Osteocyte (in vitro differentiated cells): Measurements from ENCODE around the gene GNGT1. TPM values are rescaled to one million over a fixed set of nuclear protein-coding genes. Genes with fewer than 3 reads are reported as not detected.

ENCODE experiments used
- DNase-seq: peaks from one replicate; pipeline ENCODE4 v3.0.0; 2021; ENCODE audit warnings: mixed read lengths; ENCODE audit not compliant: unreplicated experiment; ENCODE audit errors: extremely low spot score
- H3K27ac Mint-ChIP-seq: one replicate; pipeline ENCODE4 v1.8.0; 2021; ENCODE audit warnings: mild to moderate bottlenecking, mixed read lengths; ENCODE audit not compliant: unreplicated experiment
- H3K27me3 Mint-ChIP-seq: one replicate; pipeline ENCODE4 v1.8.0; 2021; ENCODE audit warnings: mixed read lengths; ENCODE audit not compliant: unreplicated experiment
- H3K36me3 Mint-ChIP-seq: one replicate; pipeline ENCODE4 v1.8.0; 2021; ENCODE audit warnings: mixed read lengths; ENCODE audit not compliant: unreplicated experiment
- H3K4me1 Mint-ChIP-seq: one replicate; pipeline ENCODE4 v1.8.0; 2021; ENCODE audit warnings: mixed read lengths; ENCODE audit not compliant: unreplicated experiment
- H3K4me3 Mint-ChIP-seq: one replicate; pipeline ENCODE4 v1.8.0; 2021; ENCODE audit warnings: mild to moderate bottlenecking, moderate library complexity, mixed read lengths; ENCODE audit not compliant: unreplicated experiment
- H3K9me3 Mint-ChIP-seq: one replicate; pipeline ENCODE4 v1.8.0; 2021; ENCODE audit warnings: mixed read lengths; ENCODE audit not compliant: unreplicated experiment
- CTCF ChIP-seq: fragments of 200-600 bp; sonication (generic); IDR thresholded peaks from 2 replicates; pipeline ENCODE4 v1.5.0; 2021; ENCODE audit warnings: antibody characterized with exemption, mild to moderate bottlenecking, moderate library complexity
- total RNA-seq: library from RNA; stranded (reverse); gene quantifications from 2 replicates; pipeline ENCODE4 v1.2.1, GENCODE V29; 2021

Gene GNGT1
- total RNA-seq, 1 donor from 2014 or later, result not detected

DNA sequence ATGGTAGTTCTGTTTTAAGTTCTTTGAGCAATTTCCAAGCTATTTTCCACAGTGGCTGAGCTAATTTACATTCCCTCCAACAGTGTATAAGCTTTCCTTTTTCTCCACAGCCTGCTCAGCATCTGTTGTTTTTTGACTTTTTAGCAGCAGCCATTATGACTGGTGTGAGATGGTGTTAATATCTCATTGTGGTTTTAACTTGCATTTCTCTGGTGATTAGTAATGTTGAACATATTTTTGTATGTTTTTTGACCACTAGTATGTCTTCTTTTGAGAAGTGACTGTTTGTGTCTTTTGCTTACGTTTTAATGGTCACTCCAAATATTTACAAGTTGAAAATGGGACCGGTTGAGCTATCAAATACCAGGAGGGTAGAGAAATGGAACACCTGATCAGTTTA lies 35.6 kb downstream of the GNGT1 start:
- Mint-ChIP-seq H3K27me3 (no peaks in the 10 kb centered on the region), H3K9me3 (no peaks in the 10 kb centered on the region), H3K36me3 (no peaks in the 10 kb centered on the region), H3K27ac (no peak overlapping the region), H3K4me3 (no peak overlapping the region), H3K4me1 (peaks cover 31% of the 10 kb centered on the region)
- no peak for TF ChIP-seq CTCF
- no peak for DNase-seq

- DNase-seq, result no peak
- H3K4me1 Mint-ChIP-seq, result peaks cover 15% of the 10 kb centered on the region
- no peak for TF ChIP-seq CTCF
- H3K27ac Mint-ChIP-seq, result no peak overlapping the region
- no peaks in the 10 kb centered on the region for H3K27me3 Mint-ChIP-seq
- no peak overlapping the region for H3K4me3 Mint-ChIP-seq
- no peaks in the 10 kb centered on the region for H3K9me3 Mint-ChIP-seq
- H3K36me3 Mint-ChIP-seq, result no peaks in the 10 kb centered on the region
Observed at GRCh38 chr7:93943816-93944540, 37.6 kb downstream of the GNGT1 start.

GRCh38 chr7:93944673-93945072 lies 38.3 kb downstream of the GNGT1 start:
- Mint-ChIP-seq H3K36me3 (no peaks in the 10 kb centered on the region), H3K4me1 (peaks cover 22% of the 10 kb centered on the region), H3K9me3 (no peaks in the 10 kb centered on the region), H3K27me3 (no peaks in the 10 kb centered on the region), H3K4me3 (no peak overlapping the region), H3K27ac (no peak overlapping the region)
- DNase-seq, result no peak
- TF ChIP-seq CTCF, result no peak

GRCh38 chr7:93945083-93945482 lies 38.7 kb downstream of the GNGT1 start:
- no peak overlapping the region for H3K4me3 Mint-ChIP-seq
- no peaks in the 10 kb centered on the region for H3K9me3 Mint-ChIP-seq
- TF ChIP-seq CTCF, result no peak
- no peaks in the 10 kb centered on the region for H3K27me3 Mint-ChIP-seq
- H3K36me3 Mint-ChIP-seq, result no peaks in the 10 kb centered on the region
- H3K4me1 Mint-ChIP-seq, result peaks cover 26% of the 10 kb centered on the region
- no peak overlapping the region for H3K27ac Mint-ChIP-seq
- no peak for DNase-seq

- no peak overlapping the region for H3K27ac Mint-ChIP-seq
- no peak for TF ChIP-seq CTCF
- H3K4me3 Mint-ChIP-seq, result no peak overlapping the region
- no peaks in the 10 kb centered on the region for H3K27me3 Mint-ChIP-seq
- H3K4me1 Mint-ChIP-seq, result peaks cover 23% of the 10 kb centered on the region
- DNase-seq, result no peak
- H3K36me3 Mint-ChIP-seq, result no peaks in the 10 kb centered on the region
- H3K9me3 Mint-ChIP-seq, result no peaks in the 10 kb centered on the region
Observed at GRCh38 chr7:93945756-93946535, 39.6 kb downstream of the GNGT1 start.
